Parathyroid adenoma (tissue), 2 donors: ENCODE data around the gene CCT8.

ENCODE experiments used
- H2AFZ ChIP-seq: fragments of 300-600 bp; sonication (generic); one replicate; pipeline ENCODE4 v1.7.0; 2017; ENCODE audit warnings: antibody characterized with exemption, mild to moderate bottlenecking
- H3K27ac ChIP-seq: fragments of 300-600 bp; sonication (generic); one replicate; pipeline ENCODE4 v1.7.0; 2017
- H3K27me3 ChIP-seq: fragments of 300-600 bp; sonication (generic); one replicate; pipeline ENCODE4 v1.7.0; 2017; ENCODE audit warnings: low read length; ENCODE audit not compliant: control insufficient read depth, insufficient read depth
- H3K36me3 ChIP-seq: fragments of 300-600 bp; sonication (generic); one replicate; pipeline ENCODE4 v1.7.0; 2017; ENCODE audit warnings: low read length; ENCODE audit not compliant: control insufficient read depth, insufficient read depth
- H3K4me1 ChIP-seq: fragments of 300-600 bp; sonication (generic); one replicate; pipeline ENCODE4 v1.7.0; 2017; ENCODE audit warnings: control low read depth
- H3K4me2 ChIP-seq: fragments of 300-600 bp; sonication (generic); one replicate; pipeline ENCODE4 v1.7.0; 2017; ENCODE audit warnings: low read length
- H3K4me3 ChIP-seq: fragments of 300-600 bp; sonication (generic); one replicate; pipeline ENCODE4 v1.7.0; 2017; ENCODE audit warnings: low read depth, low read length
- H3K79me2 ChIP-seq: fragments of 300-600 bp; sonication (generic); one replicate; pipeline ENCODE4 v1.7.0; 2017; ENCODE audit warnings: control low read depth
- H3K9ac ChIP-seq: fragments of 300-600 bp; sonication (generic); one replicate; pipeline ENCODE4 v1.7.0; 2017; ENCODE audit warnings: mild to moderate bottlenecking
- H3K9me3 ChIP-seq: fragments of 300-600 bp; sonication (generic); one replicate; pipeline ENCODE4 v1.7.0; 2017; ENCODE audit warnings: low read length; ENCODE audit not compliant: control insufficient read depth
- CTCF ChIP-seq: fragments of 300-600 bp; sonication (generic); IDR thresholded peaks from one replicate; pipeline ENCODE4 v1.7.0; 2017; ENCODE audit warnings: antibody characterized with exemption, mild to moderate bottlenecking
- donor health status: primary hyperparathyroidism.

The CCT8 gene

GRCh38 chr21:29025328-29025713 is 48.1 kb downstream of the CCT8 start:
- peaks cover 8% of the 10 kb centered on the region for H3K79me2 ChIP-seq
- H3K4me1 ChIP-seq = no peaks in the 10 kb centered on the region
- no peaks in the 10 kb centered on the region for H3K36me3 ChIP-seq
- peak overlapping the region; percentile 94 for H3K4me2 ChIP-seq
- peak overlapping the region; percentile 98 for H3K27ac ChIP-seq
- peak overlapping the region; percentile 75 for H2AFZ ChIP-seq
- no peaks in the 10 kb centered on the region for H3K9me3 ChIP-seq
- peak overlapping the region; percentile 99 for H3K4me3 ChIP-seq
- H3K9ac ChIP-seq = peak overlapping the region; percentile 73
- no peaks in the 10 kb centered on the region for H3K27me3 ChIP-seq
- TF ChIP-seq CTCF = no peak

- Histone ChIP-seq H3K9me3 (no peaks in the 10 kb centered on the region), H3K9ac (peak within 1 kb of the TSS; percentile 73), H2AFZ (peak within 1 kb of the TSS; percentile 75), H3K36me3 (no peaks in the 10 kb centered on the region), H3K4me2 (peak within 1 kb of the TSS; percentile 94), H3K4me3 (peak within 1 kb of the TSS; percentile 99), H3K27me3 (no peaks in the 10 kb centered on the region), H3K79me2 (peaks cover 8% of the 10 kb centered on the region), H3K4me1 (no peaks in the 10 kb centered on the region), H3K27ac (peak within 1 kb of the TSS; percentile 98)
- TF ChIP-seq CTCF = peak; percentile 19
These were observed 48.7 kb downstream of the CCT8 start, which contains the start of gene USP16 for GRCh38 chr21:29024474-29025327. USP16 (plus strand) TSS chr21:29024668; CDS start chr21:29027914, 3,246 bp downstream.

- Histone ChIP-seq H3K9ac (no peak overlapping the region), H3K4me3 (no peak overlapping the region), H3K4me1 (no peaks in the 10 kb centered on the region), H3K9me3 (no peaks in the 10 kb centered on the region), H3K79me2 (peaks cover 8% of the 10 kb centered on the region), H3K4me2 (no peak overlapping the region), H2AFZ (no peak overlapping the region), H3K27ac (no peak overlapping the region), H3K27me3 (no peaks in the 10 kb centered on the region), H3K36me3 (no peaks in the 10 kb centered on the region)
- TF ChIP-seq CTCF = no peak
These were observed 51.3 kb downstream of the CCT8 start for GRCh38 chr21:29022166-29022565.

- H3K9me3 ChIP-seq = no peaks in the 10 kb centered on the region
These were observed 54.9 kb downstream of the CCT8 start for GRCh38 chr21:29018540-29018939.

More at GRCh38 chr21:29018540-29018939, 54.9 kb downstream of the CCT8 start:
- no peak for TF ChIP-seq CTCF
- Histone ChIP-seq H3K4me3 (peak overlapping the region; percentile 89), H3K9ac (no peak overlapping the region), H3K79me2 (no peaks in the 10 kb centered on the region), H3K4me2 (peak overlapping the region; percentile 96), H3K4me1 (no peaks in the 10 kb centered on the region), H3K27ac (no peak overlapping the region), H3K27me3 (no peaks in the 10 kb centered on the region), H3K36me3 (no peaks in the 10 kb centered on the region), H2AFZ (peak overlapping the region; percentile 81)
